Skeletal muscle satellite cell (primary cell): ENCODE measurements around the gene CARF.
"Not testable (repeated sequence)": the region's sequence is repeated elsewhere in the genome, so short reads cannot be mapped to it uniquely, and the experiment has no call there.

Experiments used
- H3K27me3 ChIP-seq: 2 replicates; pipeline ENCODE4 v1.7.0; 2013; ENCODE audit warnings: low read length; ENCODE audit not compliant: control insufficient read depth, insufficient read depth
- H3K36me3 ChIP-seq: 2 replicates; pipeline ENCODE4 v1.7.0; 2013; ENCODE audit warnings: mild to moderate bottlenecking, control low read depth, low read length; ENCODE audit not compliant: insufficient read depth
- H3K4me1 ChIP-seq: 2 replicates; pipeline ENCODE4 v1.7.0; 2013; ENCODE audit warnings: low read length; ENCODE audit not compliant: control insufficient read depth, insufficient read depth
- H3K4me2 ChIP-seq: 2 replicates; pipeline ENCODE4 v1.7.0; 2013; ENCODE audit warnings: mild to moderate bottlenecking, low read length
- H3K4me3 ChIP-seq: 2 replicates; pipeline ENCODE4 v1.7.0; 2013; ENCODE audit warnings: low read length
- H3K9ac ChIP-seq: 2 replicates; pipeline ENCODE4 v1.7.0; 2013; ENCODE audit warnings: mild to moderate bottlenecking, low read depth, low read length, moderate library complexity
- H3K9me3 ChIP-seq: replicated peaks from 2 replicates; pipeline ENCODE4 v1.7.0; 2013; ENCODE audit warnings: mild to moderate bottlenecking, control low read depth, low read length

The CARF gene

GRCh38 chr2:202989749-202990148 lies 77.7 kb downstream of the CARF start:
- no peak overlapping the region for H3K4me2 ChIP-seq
- no peaks in the 10 kb centered on the region for H3K27me3 ChIP-seq
- no peaks in the 10 kb centered on the region for H3K36me3 ChIP-seq
- no peak overlapping the region for H3K4me3 ChIP-seq
- H3K9me3 ChIP-seq: no peaks in the 10 kb centered on the region
- H3K4me1 ChIP-seq: no peaks in the 10 kb centered on the region
- H3K9ac ChIP-seq: no peak overlapping the region

DNA sequence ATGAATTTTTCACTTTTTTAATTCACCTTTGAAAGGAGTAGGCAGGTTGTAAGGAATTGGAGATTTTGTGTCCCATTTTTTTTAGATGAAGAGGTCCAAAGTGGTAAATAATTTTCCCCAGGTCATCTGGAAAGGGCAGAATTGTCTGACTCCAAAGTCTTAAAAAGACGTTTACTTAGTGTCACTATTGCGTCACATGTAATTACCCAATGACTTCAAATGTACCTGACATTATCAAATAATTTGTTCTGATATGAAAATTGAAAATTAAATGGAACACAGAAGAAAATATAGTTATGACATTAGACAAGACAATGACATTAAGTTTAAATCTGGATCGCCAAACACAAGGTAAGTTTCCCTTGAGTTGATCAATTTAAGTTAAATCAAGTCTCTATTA lies 78.4 kb downstream of the CARF start:
- H3K9me3 ChIP-seq: no peaks in the 10 kb centered on the region
- no peaks in the 10 kb centered on the region for H3K4me1 ChIP-seq
- H3K36me3 ChIP-seq: no peaks in the 10 kb centered on the region
- H3K4me3 ChIP-seq: no peak overlapping the region
- no peak overlapping the region for H3K4me2 ChIP-seq
- H3K27me3 ChIP-seq: no peaks in the 10 kb centered on the region
- no peak overlapping the region for H3K9ac ChIP-seq

DNA sequence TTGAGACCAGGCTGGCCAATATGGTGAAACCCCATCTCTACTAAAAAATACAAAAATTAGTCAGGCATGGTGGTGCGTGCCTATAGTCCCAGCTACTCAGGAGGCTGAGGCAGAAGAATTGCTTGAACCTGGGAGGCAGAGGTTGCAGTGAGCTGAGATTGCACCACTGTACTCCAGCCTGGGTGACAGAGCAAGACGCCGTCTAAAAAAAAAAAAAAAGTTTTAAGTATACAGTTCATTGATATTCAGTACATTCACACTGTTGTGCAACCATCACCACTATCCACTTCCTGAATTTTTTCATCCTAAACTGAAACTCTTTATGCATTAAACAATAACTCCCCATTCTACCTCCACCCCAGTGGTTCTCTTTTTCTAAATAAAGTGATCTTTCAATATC lies 85.0 kb downstream of the CARF start:
- not testable (repeated sequence) for H3K4me1 ChIP-seq, H3K4me2 ChIP-seq, H3K9me3 ChIP-seq, H3K9ac ChIP-seq, H3K36me3 ChIP-seq, H3K27me3 ChIP-seq, H3K4me3 ChIP-seq

- no peaks in the 10 kb centered on the region for H3K9me3 ChIP-seq
- no peaks in the 10 kb centered on the region for H3K36me3 ChIP-seq
- H3K9ac ChIP-seq: no peak overlapping the region
- H3K4me1 ChIP-seq: no peaks in the 10 kb centered on the region
- no peak overlapping the region for H3K4me2 ChIP-seq
- H3K27me3 ChIP-seq: no peaks in the 10 kb centered on the region
- H3K4me3 ChIP-seq: no peak overlapping the region
These were observed 90.2 kb downstream of the CARF start for GRCh38 chr2:203002054-203002821.

- Histone ChIP-seq H3K27me3 (no peaks in the 10 kb centered on the region), H3K4me3 (no peak overlapping the region), H3K9me3 (no peaks in the 10 kb centered on the region), H3K9ac (no peak overlapping the region), H3K4me1 (no peaks in the 10 kb centered on the region), H3K4me2 (no peak overlapping the region), H3K36me3 (no peaks in the 10 kb centered on the region)
These were observed 91.6 kb downstream of the CARF start for GRCh38 chr2:203003716-203004115.

- Histone ChIP-seq H3K4me1 (peaks cover 23% of the 10 kb centered on the region), H3K4me2 (peak within 1 kb of the TSS; percentile 83), H3K36me3 (no peaks in the 10 kb centered on the region), H3K9ac (peak within 1 kb of the TSS; percentile 98), H3K27me3 (no peaks in the 10 kb centered on the region), H3K4me3 (peak within 1 kb of the TSS; percentile 95), H3K9me3 (no peaks in the 10 kb centered on the region)
These were observed 102.6 kb downstream of the CARF start, which contains the start of gene NBEAL1 for GRCh38 chr2:203014456-203015199. Gene NBEAL1 (plus strand): TSS chr2:203014875. CDS start chr2:203016385, 1,510 bp downstream.

DNA sequence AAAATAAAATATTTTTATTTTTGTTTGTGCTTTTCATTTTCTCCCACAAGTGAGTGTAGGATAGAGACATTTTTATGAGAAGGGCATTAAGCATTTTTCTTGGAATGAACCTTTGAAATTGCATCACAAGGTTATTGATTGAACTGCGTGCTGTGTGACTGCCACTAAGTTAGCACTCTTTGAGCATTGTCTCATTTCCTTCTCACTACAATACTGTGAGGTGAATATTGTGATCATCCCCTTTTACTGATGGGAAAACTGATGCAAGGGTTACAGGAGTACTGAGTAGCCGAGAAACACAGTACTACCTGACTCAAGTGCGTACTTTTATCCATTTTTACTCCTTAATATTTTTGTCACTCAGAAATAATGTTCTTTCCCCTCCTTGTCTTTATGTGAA lies 104.6 kb downstream of the CARF start:
- Histone ChIP-seq H3K9me3 (no peaks in the 10 kb centered on the region), H3K36me3 (no peaks in the 10 kb centered on the region), H3K4me3 (peak overlapping the region; percentile 95), H3K4me2 (peak overlapping the region; percentile 76), H3K27me3 (no peaks in the 10 kb centered on the region), H3K4me1 (peaks cover 24% of the 10 kb centered on the region), H3K9ac (peak overlapping the region; percentile 98)

DNA sequence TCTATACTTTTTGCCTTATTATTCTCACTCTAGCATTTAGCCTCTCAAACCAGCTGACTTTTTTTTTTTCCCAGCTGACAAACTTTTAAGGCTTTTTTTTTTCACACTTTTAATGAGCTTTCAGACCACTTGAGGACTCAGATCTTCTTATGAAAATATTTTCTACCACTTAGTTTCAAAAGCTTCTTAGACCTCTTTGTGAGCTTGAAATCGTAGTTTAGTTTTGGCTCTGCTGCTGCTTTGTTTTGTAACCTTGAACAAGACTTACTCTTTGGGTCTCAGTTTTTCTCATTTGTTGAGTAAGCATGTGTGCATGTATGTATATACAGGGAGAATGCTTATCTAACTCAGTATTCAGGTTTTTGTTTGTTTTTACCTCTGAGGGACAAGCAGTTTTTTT lies 106.1 kb downstream of the CARF start:
- Histone ChIP-seq H3K4me2 (peak overlapping the region; percentile 76), H3K4me1 (peaks cover 38% of the 10 kb centered on the region), H3K4me3 (peak overlapping the region; percentile 95), H3K9me3 (no peaks in the 10 kb centered on the region), H3K36me3 (no peaks in the 10 kb centered on the region), H3K9ac (peak overlapping the region; percentile 98), H3K27me3 (no peaks in the 10 kb centered on the region)

GRCh38 chr2:203019142-203019541 lies 107.1 kb downstream of the CARF start:
- Histone ChIP-seq H3K4me3 (peak overlapping the region; percentile 95), H3K9ac (peak overlapping the region; percentile 98), H3K27me3 (no peaks in the 10 kb centered on the region), H3K36me3 (no peaks in the 10 kb centered on the region), H3K4me2 (peak overlapping the region; percentile 76), H3K4me1 (peaks cover 40% of the 10 kb centered on the region), H3K9me3 (no peaks in the 10 kb centered on the region)

- peak overlapping the region; percentile 3 for H3K4me2 ChIP-seq
- H3K27me3 ChIP-seq: no peaks in the 10 kb centered on the region
- no peak overlapping the region for H3K9ac ChIP-seq
- no peaks in the 10 kb centered on the region for H3K9me3 ChIP-seq
- H3K4me1 ChIP-seq: peaks cover 28% of the 10 kb centered on the region
- H3K36me3 ChIP-seq: no peaks in the 10 kb centered on the region
- H3K4me3 ChIP-seq: no peak overlapping the region
These were observed 109.9 kb downstream of the CARF start for GRCh38 chr2:203021991-203022390.

DNA sequence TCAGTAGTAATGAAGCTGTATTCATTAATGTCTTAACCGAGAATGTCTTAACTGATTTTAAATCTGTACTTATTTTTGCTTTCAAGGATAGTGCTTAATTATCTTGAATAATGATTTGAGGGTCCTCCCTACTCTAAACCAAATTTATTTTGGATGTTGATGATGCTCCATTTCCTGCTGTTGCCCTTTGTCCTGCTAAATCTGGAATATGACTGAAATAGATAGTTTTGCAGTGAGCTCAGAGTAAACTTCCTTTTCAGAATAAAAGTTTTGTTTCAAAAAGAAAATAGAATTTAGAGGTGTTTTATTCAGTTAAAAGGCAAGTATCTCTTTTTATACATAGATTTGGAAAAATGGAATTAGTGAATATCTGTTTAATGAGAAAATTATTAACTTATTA lies 110.7 kb downstream of the CARF start:
- H3K9ac ChIP-seq: peak overlapping the region; percentile 7
- H3K27me3 ChIP-seq: no peaks in the 10 kb centered on the region
- peak overlapping the region; percentile 50 for H3K4me2 ChIP-seq
- H3K36me3 ChIP-seq: no peaks in the 10 kb centered on the region
- no peak overlapping the region for H3K4me3 ChIP-seq
- H3K4me1 ChIP-seq: peaks cover 24% of the 10 kb centered on the region
- H3K9me3 ChIP-seq: no peaks in the 10 kb centered on the region
